BE2C (cell line): ENCODE data around the gene CTXN3.

Experiments
- DNase-seq: peaks from one replicate; pipeline ENCODE4 v3.0.0-alpha.2; 2020
- H3K27me3 ChIP-seq: fragments of 250-450 bp; sonication (Bioruptor Pico); 2 replicates; pipeline ENCODE4 v1.5.1; 2020; ENCODE audit warnings: mild to moderate bottlenecking
- H3K36me3 ChIP-seq: fragments of 250-450 bp; sonication (Bioruptor Pico); 2 replicates; pipeline ENCODE4 v1.5.1; 2020; ENCODE audit warnings: mild to moderate bottlenecking
- H3K4me1 ChIP-seq: fragments of 250-450 bp; sonication (Bioruptor Pico); 2 replicates; pipeline ENCODE4 v1.5.1; 2020
- H3K4me3 ChIP-seq: 2 replicates; pipeline ENCODE4 v1.5.1; 2011; ENCODE audit warnings: low read depth, low read length
- H3K9me3 ChIP-seq: fragments of 250-450 bp; sonication (Bioruptor Pico); 2 replicates; pipeline ENCODE4 v1.5.1; 2020
- CTCF ChIP-seq: IDR thresholded peaks from 2 replicates; pipeline ENCODE4 v1.5.1; 2012; ENCODE audit warnings: mild to moderate bottlenecking, low read depth, low read length

CTXN3 gene

GRCh38 chr5:127705120-127705892 lies 56.4 kb downstream of the CTXN3 start:
- no peaks in the 10 kb centered on the region for H3K4me1 ChIP-seq
- no peak for DNase-seq
- H3K27me3 ChIP-seq: no peaks in the 10 kb centered on the region
- H3K36me3 ChIP-seq: no peaks in the 10 kb centered on the region
- H3K4me3 ChIP-seq: no peak overlapping the region
- no peaks in the 10 kb centered on the region for H3K9me3 ChIP-seq
- no peak for TF ChIP-seq CTCF

GRCh38 chr5:127706691-127707090 lies 57.8 kb downstream of the CTXN3 start:
- no peaks in the 10 kb centered on the region for H3K36me3 ChIP-seq
- no peak for TF ChIP-seq CTCF
- DNase-seq: no peak
- H3K9me3 ChIP-seq: no peaks in the 10 kb centered on the region
- no peak overlapping the region for H3K4me3 ChIP-seq
- no peaks in the 10 kb centered on the region for H3K4me1 ChIP-seq
- H3K27me3 ChIP-seq: no peaks in the 10 kb centered on the region

GRCh38 chr5:127707209-127707608 lies 58.3 kb downstream of the CTXN3 start:
- no peak for TF ChIP-seq CTCF
- H3K27me3 ChIP-seq: no peaks in the 10 kb centered on the region

More at GRCh38 chr5:127707209-127707608, 58.3 kb downstream of the CTXN3 start:
- no peak for DNase-seq
- no peaks in the 10 kb centered on the region for H3K36me3 ChIP-seq
- H3K4me3 ChIP-seq: no peak overlapping the region
- no peaks in the 10 kb centered on the region for H3K4me1 ChIP-seq
- H3K9me3 ChIP-seq: no peaks in the 10 kb centered on the region
